Body of pancreas (tissue), 4 donors: Measurements from ENCODE around the gene ALPP. TPM values are rescaled to one million over a fixed set of nuclear protein-coding genes. Genes with fewer than 3 reads are reported as not detected.
"Not testable (repeated sequence)": the region's sequence is repeated elsewhere in the genome, so short reads cannot be mapped to it uniquely, and the experiment has no call there.

Experiments used
- ATAC-seq: fragments of 150-250 bp; one replicate; pipeline ENCODE4 v1.9.1; 2016
- DNase-seq, 4 donors: peaks; one replicate each; pipeline ENCODE4 v3.0.0-alpha.2; 2019
- H3K27ac ChIP-seq, 4 donors: fragments of 200-600 bp; sonication (generic); 1 replicate in 3 of 4; 2 replicates in 1 of 4; pipeline versions ENCODE4 v1.5.1 to v1.6.1; 2016 to 2019; ENCODE audit warnings: mild to moderate bottlenecking in 1 of 4, mixed read lengths in 1 of 4, moderate library complexity in 1 of 4
- H3K27me3 ChIP-seq, 2 donors: fragments of 200-600 bp; sonication (generic); one replicate each; pipeline ENCODE4 v1.6.0; 2016; ENCODE audit warnings: mild to moderate bottlenecking in 1 of 2
- H3K36me3 ChIP-seq, 2 donors: fragments of 200-600 bp; sonication (generic); replicated peaks in 1 of 2; 2 replicates each; pipeline ENCODE4 v1.5.1; 2016; ENCODE audit warnings: low read depth in 2 of 2; ENCODE audit not compliant: insufficient read depth in 1 of 2
- H3K4me1 ChIP-seq: fragments of 200-600 bp; sonication (generic); one replicate; pipeline ENCODE4 v1.6.0; 2016
- H3K4me3 ChIP-seq, 2 donors: fragments of 200-600 bp; sonication (generic); 1 replicate in 1 of 2; 2 replicates in 1 of 2; pipeline ENCODE4 v1.5.1; 2016 to 2019
- H3K9me3 ChIP-seq, 3 donors: fragments of 200-600 bp; sonication (generic); 1 replicate in 2 of 3; 2 replicates in 1 of 3; pipeline ENCODE4 v1.5.1; 2016
- POLR2A ChIP-seq, 3 donors: fragments of 450-650 bp; IDR thresholded peaks; one replicate each; pipeline ENCODE4 v1.6.1; 2016; ENCODE audit warnings: antibody characterized with exemption in 3 of 3, mild to moderate bottlenecking in 2 of 3
- WGBS, 2 donors: methylation state at CpG; one replicate each; pipeline ENCODE4 v1.1.5; 2017; 5-methylcytosine and 5-hydroxymethylcytosine counted together
- intact Hi-C: fragments of 100-400 bp; cut with DNase I; formaldehyde crosslinking; loops from one replicate; pipeline ENCODE4 v1.15.1; 2023
- total RNA-seq, 2 donors: library from RNA; depleted of rRNA; stranded (reverse); fragments of >200 nt; gene quantifications; one replicate each; pipeline ENCODE4 v1.1.0, GENCODE V29; 2016
- TF ChIP-seq, protein P1 (sequence below), 7 experiments: fragments of 450-650 bp in 4 of 7; fragments of 200-600 bp in 3 of 7; sonication (generic) in 3 of 7; IDR thresholded peaks; one replicate each; pipeline ENCODE4 v1.5.1; 2016 to 2019; ENCODE audit warnings: antibody characterized with exemption in 7 of 7

Gene ALPP
- total RNA-seq, 2 donors from 2014 or later = 0.52 TPM; not detected in 1

DNA sequence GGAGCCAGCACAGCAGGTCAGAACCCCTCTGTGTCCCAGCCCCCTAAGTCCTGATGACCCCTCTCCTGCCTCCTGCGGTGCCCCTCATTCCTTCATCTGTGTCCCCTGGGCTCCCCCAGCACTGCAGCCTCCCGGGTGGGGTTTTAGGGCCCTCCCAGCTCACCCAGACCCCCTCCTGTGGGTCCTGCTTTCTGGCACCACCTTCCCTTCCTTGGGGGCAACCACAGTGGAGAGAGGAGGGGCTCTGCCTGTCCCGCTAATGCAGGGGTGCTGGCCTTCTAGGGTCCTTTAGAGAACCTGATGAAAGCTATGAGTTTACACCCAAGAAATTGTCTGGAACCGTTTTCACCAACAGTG, 42.7 kb upstream of the ALPP start:
- Histone ChIP-seq H3K27me3 (no peaks in the 10 kb centered on the region), H3K36me3 (no peaks in the 10 kb centered on the region), H3K4me3 (no peak overlapping the region), H3K9me3 (no peaks in the 10 kb centered on the region), H3K27ac (no peak overlapping the region), H3K4me1 (no peaks in the 10 kb centered on the region)
- ATAC-seq (no peak), DNase-seq (peak in 1 of 4 donors; percentile 3)
- TF ChIP-seq POLR2A (IDR thresholded peaks at IDR 0.05) = no peak
- TF ChIP-seq, protein P1, sequence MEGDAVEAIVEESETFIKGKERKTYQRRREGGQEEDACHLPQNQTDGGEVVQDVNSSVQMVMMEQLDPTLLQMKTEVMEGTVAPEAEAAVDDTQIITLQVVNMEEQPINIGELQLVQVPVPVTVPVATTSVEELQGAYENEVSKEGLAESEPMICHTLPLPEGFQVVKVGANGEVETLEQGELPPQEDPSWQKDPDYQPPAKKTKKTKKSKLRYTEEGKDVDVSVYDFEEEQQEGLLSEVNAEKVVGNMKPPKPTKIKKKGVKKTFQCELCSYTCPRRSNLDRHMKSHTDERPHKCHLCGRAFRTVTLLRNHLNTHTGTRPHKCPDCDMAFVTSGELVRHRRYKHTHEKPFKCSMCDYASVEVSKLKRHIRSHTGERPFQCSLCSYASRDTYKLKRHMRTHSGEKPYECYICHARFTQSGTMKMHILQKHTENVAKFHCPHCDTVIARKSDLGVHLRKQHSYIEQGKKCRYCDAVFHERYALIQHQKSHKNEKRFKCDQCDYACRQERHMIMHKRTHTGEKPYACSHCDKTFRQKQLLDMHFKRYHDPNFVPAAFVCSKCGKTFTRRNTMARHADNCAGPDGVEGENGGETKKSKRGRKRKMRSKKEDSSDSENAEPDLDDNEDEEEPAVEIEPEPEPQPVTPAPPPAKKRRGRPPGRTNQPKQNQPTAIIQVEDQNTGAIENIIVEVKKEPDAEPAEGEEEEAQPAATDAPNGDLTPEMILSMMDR (IDR thresholded peaks at IDR 0.05) = no peak
- 90% methylated on average over 2 to 4 of the region's 4 CpGs for WGBS, 2 donors
- intact Hi-C loops = no loop called here

DNA sequence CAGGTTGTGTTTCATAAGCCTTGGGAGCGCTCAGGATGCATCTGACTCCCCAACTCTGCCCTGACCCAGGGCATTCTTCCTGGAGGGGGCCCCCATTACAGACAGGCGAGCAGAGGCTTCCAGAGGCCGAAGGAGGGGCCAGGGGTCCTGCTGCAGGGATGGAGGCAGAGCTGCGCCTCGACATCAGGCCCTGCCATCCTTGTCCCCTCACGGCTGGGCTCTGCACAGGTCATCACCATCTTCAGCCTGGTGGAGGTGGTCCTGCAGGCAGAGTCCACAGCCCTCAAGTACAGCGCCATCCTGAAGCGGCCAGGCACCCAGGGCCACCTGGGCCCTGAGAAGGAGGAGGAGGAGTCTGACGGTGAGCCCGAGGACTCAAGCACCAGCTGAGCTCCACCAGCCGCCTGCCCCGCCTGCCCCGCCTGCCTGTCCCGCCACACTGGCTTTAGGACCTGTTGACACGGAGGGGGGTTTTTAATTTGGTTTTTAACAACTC, 42.3 kb upstream of the ALPP start:
- Histone ChIP-seq H3K4me1 (no peaks in the 10 kb centered on the region), H3K9me3 (no peaks in the 10 kb centered on the region), H3K4me3 (no peak overlapping the region), H3K27me3 (no peaks in the 10 kb centered on the region), H3K36me3 (no peaks in the 10 kb centered on the region), H3K27ac (no peak overlapping the region)
- WGBS, 2 donors = 92 to 98% methylated on average over 11 to 13 of the region's 15 CpGs
- TF ChIP-seq, protein P1 (IDR thresholded peaks at IDR 0.05) = no peak
- TF ChIP-seq POLR2A (IDR thresholded peaks at IDR 0.05) = no peak
- ATAC-seq (no peak), DNase-seq (peak in 1 of 4 donors; percentile 3)
- intact Hi-C loops = no loop called here

DNA sequence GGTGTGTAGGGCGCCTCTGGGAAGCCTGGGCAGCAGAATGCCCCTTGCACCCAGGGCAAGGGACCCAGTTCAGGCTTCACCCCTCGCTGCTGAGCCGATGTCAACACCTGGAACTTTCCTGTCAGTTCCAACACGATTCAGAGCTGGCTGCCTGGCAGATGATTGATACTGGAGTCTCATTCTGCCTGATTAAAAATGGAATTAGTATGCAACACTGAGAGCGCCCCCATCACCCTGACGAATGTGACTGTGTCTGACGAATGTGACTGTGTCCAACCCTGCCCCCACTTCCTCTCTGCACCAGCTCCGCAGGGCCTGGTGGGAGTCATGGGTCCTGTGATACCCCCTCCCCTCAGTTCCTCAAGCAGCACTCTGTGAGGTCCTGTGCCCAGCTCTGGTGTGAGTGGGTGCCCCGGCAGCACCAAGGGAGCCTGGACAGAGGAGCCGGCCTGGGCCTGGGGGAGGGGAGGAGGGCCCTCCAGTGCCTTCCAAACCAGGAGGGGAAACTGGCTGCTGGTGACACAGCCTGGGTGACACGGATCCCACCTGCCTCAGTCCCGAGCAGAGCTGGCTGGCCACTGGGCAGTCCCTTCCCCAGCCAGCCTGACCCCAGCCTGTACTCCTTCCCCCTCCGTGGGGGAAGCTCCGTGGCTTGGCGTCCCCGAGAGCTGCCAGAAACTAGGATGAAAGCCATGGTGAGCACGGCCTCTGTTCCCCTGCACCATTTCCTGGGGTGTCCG, 41.4 kb upstream of the ALPP start:
- ATAC-seq = no peak
- WGBS, 2 donors = 87 to 93% methylated on average over 7 to 18 of the region's 18 CpGs
- intact Hi-C loops = no loop called here

DNA sequence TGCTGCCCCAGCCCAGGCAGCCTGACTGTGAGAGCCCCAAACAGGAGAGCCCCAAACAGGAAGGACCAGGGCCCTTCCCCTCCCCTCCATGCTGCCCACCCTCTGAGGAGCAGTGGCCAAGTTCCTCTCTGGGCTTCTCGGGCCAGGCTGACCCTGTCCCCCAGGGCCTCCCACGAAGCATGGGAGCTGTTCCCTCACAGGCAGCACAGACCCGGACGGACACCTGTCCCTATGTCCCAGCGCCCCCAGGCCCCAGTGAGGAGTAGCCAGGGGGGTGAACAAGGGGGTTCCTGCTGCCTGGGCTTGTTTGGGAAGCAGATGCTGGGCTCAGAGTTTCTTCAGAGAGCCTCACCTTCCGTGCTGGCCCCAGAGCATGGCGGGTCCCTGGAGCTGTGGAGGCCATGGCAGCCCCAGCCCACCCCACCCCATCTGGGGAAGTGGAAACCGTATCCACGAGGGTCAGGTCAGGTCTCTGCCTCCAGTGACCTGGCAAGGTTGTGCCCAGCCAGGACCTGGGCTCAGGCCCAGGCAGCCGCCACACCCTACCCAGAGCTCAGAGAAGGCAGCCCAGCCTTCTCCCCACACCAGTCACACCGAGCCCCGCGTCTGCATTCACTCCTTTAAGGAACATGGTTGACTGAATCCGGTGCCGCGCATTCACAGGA, 40.3 kb upstream of the ALPP start:
- ATAC-seq, H3K4me1 ChIP-seq, H3K27ac ChIP-seq, H3K4me3 ChIP-seq, H3K27me3 ChIP-seq, DNase-seq, H3K36me3 ChIP-seq, intact Hi-C loops, H3K9me3 ChIP-seq: not testable (repeated sequence)
- 88% methylated on average over 4 of the region's 16 CpGs; no CpG with 5 or more reads in 1 of the 2 donors for WGBS, 2 donors

More for the DNA sequence above, 41.4 kb upstream of the ALPP start:
- no peaks in the 10 kb centered on the region for H3K36me3 ChIP-seq
- DNase-seq = no peak
- no peak overlapping the region for H3K27ac ChIP-seq
- H3K9me3 ChIP-seq = no peaks in the 10 kb centered on the region
- H3K4me3 ChIP-seq = no peak overlapping the region
- no peaks in the 10 kb centered on the region for H3K4me1 ChIP-seq
- no peaks in the 10 kb centered on the region for H3K27me3 ChIP-seq
- TF ChIP-seq, protein P1 (IDR thresholded peaks at IDR 0.05) = no peak
- no peak for TF ChIP-seq POLR2A (IDR thresholded peaks at IDR 0.05)

DNA sequence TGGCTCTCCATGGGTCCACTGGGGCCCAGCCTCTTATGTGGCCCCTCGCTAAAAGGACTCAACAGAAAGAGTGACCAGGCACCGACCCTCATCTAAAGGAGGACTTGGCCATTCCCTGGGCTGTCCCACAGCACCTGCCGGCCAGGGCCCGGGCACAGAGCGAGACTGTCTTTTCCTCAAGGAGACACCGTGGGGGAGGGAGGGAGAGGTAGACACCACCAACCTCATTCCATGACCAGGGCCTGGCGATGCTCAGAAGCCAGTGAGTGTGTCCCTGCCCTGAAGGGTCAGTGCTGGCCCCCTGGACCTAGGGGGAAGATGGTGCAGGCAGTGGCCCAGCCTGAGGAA, 39.8 kb upstream of the ALPP start:
- 86 to 89% methylated on average over 3 to 6 of the region's 7 CpGs for WGBS, 2 donors
- Histone ChIP-seq H3K36me3 (no peaks in the 10 kb centered on the region), H3K27ac (no peak overlapping the region), H3K27me3 (no peaks in the 10 kb centered on the region), H3K9me3 (no peaks in the 10 kb centered on the region), H3K4me1 (no peaks in the 10 kb centered on the region), H3K4me3 (no peak overlapping the region)
- no peak for DNase-seq
- intact Hi-C loops = no loop called here
- ATAC-seq = no peak
- TF ChIP-seq POLR2A (IDR thresholded peaks at IDR 0.05) = no peak
- TF ChIP-seq, protein P1 (IDR thresholded peaks at IDR 0.05) = no peak
